H7 (cell line): ENCODE results near the gene PLEKHB2. TPM values are rescaled to one million over a fixed set of nuclear protein-coding genes. Genes with fewer than 3 reads are reported as not detected.
"Not testable (repeated sequence)": the region's sequence is repeated elsewhere in the genome, so short reads cannot be mapped to it uniquely, and the experiment has no call there.

Experiments used
- DNase-seq: peaks from one replicate; pipeline ENCODE4 v3.0.0; 2012
- H3K27me3 ChIP-seq: 2 replicates; pipeline ENCODE4 v1.6.0; 2011; ENCODE audit warnings: mild to moderate bottlenecking, low read length; ENCODE audit not compliant: control insufficient read depth, insufficient read depth
- H3K36me3 ChIP-seq: replicated peaks from 2 replicates; pipeline ENCODE4 v1.5.1; 2011; ENCODE audit warnings: low read length; ENCODE audit not compliant: control insufficient read depth, insufficient read depth
- H3K4me3 ChIP-seq: 2 replicates; pipeline ENCODE4 v1.5.1; 2011; ENCODE audit warnings: low read depth, mild to moderate bottlenecking, control low read depth, low read length, moderate library complexity; ENCODE audit not compliant: insufficient read depth
- total RNA-seq: library from RNA; depleted of rRNA; stranded (reverse); fragments of >200 nt; shearing (Covaris generic); gene quantifications from 2 replicates; pipeline ENCODE4 v1.2.3, GENCODE V29; 2014

Gene PLEKHB2
- total RNA-seq, 1 experiment from 2014 or later, result 82.4 TPM

- peaks cover 19% of the 10 kb centered on the region for H3K36me3 ChIP-seq
- DNase-seq, H3K4me3 ChIP-seq, H3K27me3 ChIP-seq: not testable (repeated sequence)
These were observed 25.2 kb upstream of the PLEKHB2 start for GRCh38 chr2:131079931-131080330.

GRCh38 chr2:131081190-131081589 is 23.9 kb upstream of the PLEKHB2 start:
- no peaks in the 10 kb centered on the region for H3K27me3 ChIP-seq
- peaks cover 17% of the 10 kb centered on the region for H3K36me3 ChIP-seq
- H3K4me3 ChIP-seq, result no peak overlapping the region
- no peak for DNase-seq

- DNase-seq, result no peak
- Histone ChIP-seq H3K4me3 (no peak overlapping the region), H3K36me3 (peaks cover 19% of the 10 kb centered on the region), H3K27me3 (no peaks in the 10 kb centered on the region)
These were observed 19.5 kb upstream of the PLEKHB2 start for GRCh38 chr2:131085646-131086045.

- no peak for DNase-seq
- peaks cover 7% of the 10 kb centered on the region for H3K36me3 ChIP-seq
These were observed 12.6 kb upstream of the PLEKHB2 start for GRCh38 chr2:131092458-131093005.

GRCh38 chr2:131093006-131093695 is 12.0 kb upstream of the PLEKHB2 start, which contains the start of gene FAM168B:
Gene FAM168B (minus strand): TSS chr2:131093460. CDS start chr2:131082646, 10,814 bp downstream.
- Histone ChIP-seq H3K36me3 (peaks cover 3% of the 10 kb centered on the region), H3K27me3 (no peaks in the 10 kb centered on the region), H3K4me3 (peak within 1 kb of the TSS; percentile 77)
- peak; percentile 97 for DNase-seq

More at GRCh38 chr2:131092458-131093005, 12.6 kb upstream of the PLEKHB2 start:
- no peaks in the 10 kb centered on the region for H3K27me3 ChIP-seq
- H3K4me3 ChIP-seq, result peak overlapping the region; percentile 77

GRCh38 chr2:131093696-131094462 is 11.3 kb upstream of the PLEKHB2 start:
- Histone ChIP-seq H3K27me3 (no peaks in the 10 kb centered on the region), H3K36me3 (no peaks in the 10 kb centered on the region), H3K4me3 (peak overlapping the region; percentile 59)
- DNase-seq, result no peak

- DNase-seq, result no peak
- no peaks in the 10 kb centered on the region for H3K27me3 ChIP-seq
- H3K4me3 ChIP-seq, result no peak overlapping the region
- no peaks in the 10 kb centered on the region for H3K36me3 ChIP-seq
These were observed 10.5 kb upstream of the PLEKHB2 start for GRCh38 chr2:131094463-131095281.

GRCh38 chr2:131103165-131103564 is 2.0 kb upstream of the PLEKHB2 start:
- DNase-seq, result no peak
- H3K27me3 ChIP-seq, result no peaks in the 10 kb centered on the region
- no peaks in the 10 kb centered on the region for H3K36me3 ChIP-seq
- no peak overlapping the region for H3K4me3 ChIP-seq

- H3K4me3 ChIP-seq, result peak overlapping the region; percentile 93
- no peaks in the 10 kb centered on the region for H3K36me3 ChIP-seq
- H3K27me3 ChIP-seq, result no peaks in the 10 kb centered on the region
- no peak for DNase-seq
These were observed 515 bp upstream of the PLEKHB2 start for GRCh38 chr2:131104487-131105155.

- H3K36me3 ChIP-seq, result no peaks in the 10 kb centered on the region
- DNase-seq, result peak; percentile 44
- no peaks in the 10 kb centered on the region for H3K27me3 ChIP-seq
- H3K4me3 ChIP-seq, result peak overlapping the region; percentile 93
These were observed 1.0 kb downstream of the PLEKHB2 start for GRCh38 chr2:131105950-131106801.

- H3K4me3 ChIP-seq, result no peak overlapping the region
- H3K27me3 ChIP-seq, result no peaks in the 10 kb centered on the region
- H3K36me3 ChIP-seq, result no peaks in the 10 kb centered on the region; the same call in 1 of the 2 replicates
- DNase-seq, result no peak
These were observed 7.4 kb downstream of the PLEKHB2 start for GRCh38 chr2:131112529-131112928.

GRCh38 chr2:131113566-131114227 is 8.6 kb downstream of the PLEKHB2 start:
- H3K4me3 ChIP-seq, result no peak overlapping the region
- no peak for DNase-seq
- no peaks in the 10 kb centered on the region; the same call in 1 of the 2 replicates for H3K36me3 ChIP-seq
- no peaks in the 10 kb centered on the region for H3K27me3 ChIP-seq

- H3K4me3 ChIP-seq, H3K27me3 ChIP-seq, H3K36me3 ChIP-seq, DNase-seq: not testable (repeated sequence)
These were observed 9.8 kb downstream of the PLEKHB2 start for GRCh38 chr2:131114950-131115349.
